Measurements from ENCODE around the gene MAFG.

MAFG gene

DNA sequence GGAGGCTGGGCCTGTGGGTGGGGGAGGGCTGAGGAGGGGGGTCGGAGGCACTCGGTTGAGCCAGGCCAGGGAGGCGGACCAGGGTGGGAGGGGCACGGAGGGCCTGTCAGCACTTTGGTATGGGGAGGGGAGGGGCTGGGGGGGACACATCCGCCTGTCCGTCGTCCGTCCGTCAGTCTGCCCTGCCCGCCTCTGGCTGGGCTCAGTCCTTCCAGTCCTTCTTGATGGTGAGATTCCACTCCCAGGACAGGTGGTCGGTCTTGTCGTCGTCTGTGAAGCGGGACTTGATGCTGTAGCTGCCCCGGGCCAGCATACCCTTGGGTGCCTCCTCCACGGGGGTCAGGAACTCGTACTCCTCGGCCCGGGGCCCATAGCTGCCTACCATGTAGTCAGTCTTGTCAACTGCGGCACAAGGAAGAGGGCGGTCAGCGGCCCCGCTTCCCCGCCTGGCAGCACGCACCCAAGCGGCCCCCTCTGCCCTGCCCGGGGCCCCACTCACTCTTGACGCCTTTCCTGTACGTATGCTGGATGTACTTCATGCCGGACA lies 58.8 kb downstream of the MAFG start:
- no peak for DNase-seq

Data from C1 segment of cervical spinal cord (tissue), 14 donors.